Fibroblast of lung (primary cell): ENCODE measurements around the gene KCNH1. TPM values are rescaled to one million over a fixed set of nuclear protein-coding genes. Genes with fewer than 3 reads are reported as not detected.

Experiments
- DNase-seq, 2 donors: peaks; one replicate each; pipeline versions ENCODE4 v3.0.0 to v3.0.0-alpha.2; 2010; ENCODE audit warnings: low read depth in 2 of 2
- H2AFZ ChIP-seq: 2 replicates; pipeline ENCODE4 v1.5.1; 2012; ENCODE audit warnings: low read length, control low read depth, inconsistent platforms
- H3K27ac ChIP-seq: 2 replicates; pipeline ENCODE4 v1.5.1; 2011; ENCODE audit warnings: low read length, control low read depth; ENCODE audit not compliant: insufficient read depth
- H3K27me3 ChIP-seq: 2 replicates; pipeline ENCODE4 v1.5.1; 2011; ENCODE audit warnings: mild to moderate bottlenecking, low read length; ENCODE audit not compliant: control insufficient read depth, insufficient read depth
- H3K36me3 ChIP-seq: 2 replicates; pipeline ENCODE4 v1.5.1; 2011; ENCODE audit warnings: low read length; ENCODE audit not compliant: control insufficient read depth, insufficient read depth
- H3K4me1 ChIP-seq: 2 replicates; pipeline ENCODE4 v1.5.1; 2011; ENCODE audit warnings: low read length; ENCODE audit not compliant: control insufficient read depth, insufficient read depth; ENCODE audit errors: extremely low read depth
- H3K4me2 ChIP-seq: 2 replicates; pipeline ENCODE4 v1.5.1; 2011; ENCODE audit warnings: low read length, control low read depth; ENCODE audit not compliant: insufficient read depth; ENCODE audit errors: extremely low read depth
- H3K4me3 ChIP-seq, 4 experiments: fragments of 200-600 bp in 1 of 4; sonication (generic) in 1 of 4; replicated peaks in 1 of 4; 2 replicates each; pipeline ENCODE4 v1.5.1; 2011 to 2016; ENCODE audit warnings: low read length in 4 of 4, low read depth in 3 of 4, mild to moderate bottlenecking in 3 of 4, control low read depth in 2 of 4, inconsistent platforms in 1 of 4, mixed read lengths in 1 of 4; ENCODE audit not compliant: insufficient read depth in 1 of 4; ENCODE audit errors: control extremely low read depth in 1 of 4
- H3K79me2 ChIP-seq: 2 replicates; pipeline ENCODE4 v1.5.1; 2012; ENCODE audit warnings: mild to moderate bottlenecking, low read length, inconsistent platforms; ENCODE audit not compliant: control insufficient read depth, insufficient read depth
- H3K9ac ChIP-seq: 2 replicates; pipeline ENCODE4 v1.5.1; 2011; ENCODE audit warnings: mild to moderate bottlenecking, low read length, control low read depth; ENCODE audit not compliant: insufficient read depth
- H3K9me3 ChIP-seq: 2 replicates; pipeline ENCODE4 v1.5.1; 2012; ENCODE audit warnings: low read depth, low read length; ENCODE audit not compliant: control insufficient read depth, insufficient read depth
- H4K20me1 ChIP-seq: 2 replicates; pipeline ENCODE4 v1.5.1; 2011; ENCODE audit warnings: low read length; ENCODE audit not compliant: control insufficient read depth, insufficient read depth; ENCODE audit errors: extremely low read depth
- EZH2 ChIP-seq: IDR thresholded peaks from 2 replicates; pipeline ENCODE4 v1.5.1; 2012; ENCODE audit warnings: low read length, control low read depth, mild to moderate bottlenecking; ENCODE audit errors: missing control alignments
- polyA plus RNA-seq, 2 donors: library from polyadenylated mRNA; depleted of rRNA in 1 of 2; stranded (reverse) in 1 of 2; unstranded in 1 of 2; fragments of >200 nt; gene quantifications; 2 replicates each; pipeline ENCODE4 v1.2.1, GENCODE V29; 2011 to 2012; ENCODE audit warnings: missing spikeins in 1 of 2
- total RNA-seq: library from RNA; depleted of rRNA; stranded (reverse); fragments of >200 nt; gene quantifications from 2 replicates; pipeline ENCODE4 v1.2.1, GENCODE V29; 2014
- TF ChIP-seq, protein P1 (sequence below), 2 donors: IDR thresholded peaks in 1 of 2; conservative IDR thresholded peaks in 1 of 2; 1 replicate in 1 of 2; 2 replicates in 1 of 2; pipeline ENCODE4 v1.5.1; 2011 to 2012; ENCODE audit warnings: low read length in 2 of 2, control low read depth in 1 of 2, inconsistent platforms in 1 of 2, low read depth in 1 of 2, mild to moderate bottlenecking in 1 of 2

Gene KCNH1
- total and polyA plus RNA-seq, 2 donors (not counting 1 experiment from before 2014, with no cell fraction given): 0.17 to 1.5 TPM

DNA sequence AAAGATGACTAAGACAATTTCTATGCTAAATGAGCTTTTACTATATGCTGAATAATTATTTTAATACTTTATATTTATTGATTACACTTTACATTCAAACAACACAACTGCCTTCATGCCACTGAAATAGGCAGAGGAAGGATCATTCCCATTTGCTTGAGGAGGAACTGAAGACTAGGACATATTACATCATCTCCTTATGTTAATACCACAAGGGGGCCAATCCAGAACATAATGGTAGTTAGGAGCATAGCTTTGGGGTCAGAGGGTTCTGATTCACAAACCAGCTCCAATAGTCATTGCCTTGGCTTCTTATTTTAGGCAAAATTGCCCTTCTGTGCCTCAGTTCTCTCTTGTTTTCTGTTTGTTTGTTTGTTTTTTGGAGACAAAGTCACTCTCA lies 306.5 kb downstream of the KCNH1 start:
- no peak for TF ChIP-seq EZH2
- TF ChIP-seq, protein P1, sequence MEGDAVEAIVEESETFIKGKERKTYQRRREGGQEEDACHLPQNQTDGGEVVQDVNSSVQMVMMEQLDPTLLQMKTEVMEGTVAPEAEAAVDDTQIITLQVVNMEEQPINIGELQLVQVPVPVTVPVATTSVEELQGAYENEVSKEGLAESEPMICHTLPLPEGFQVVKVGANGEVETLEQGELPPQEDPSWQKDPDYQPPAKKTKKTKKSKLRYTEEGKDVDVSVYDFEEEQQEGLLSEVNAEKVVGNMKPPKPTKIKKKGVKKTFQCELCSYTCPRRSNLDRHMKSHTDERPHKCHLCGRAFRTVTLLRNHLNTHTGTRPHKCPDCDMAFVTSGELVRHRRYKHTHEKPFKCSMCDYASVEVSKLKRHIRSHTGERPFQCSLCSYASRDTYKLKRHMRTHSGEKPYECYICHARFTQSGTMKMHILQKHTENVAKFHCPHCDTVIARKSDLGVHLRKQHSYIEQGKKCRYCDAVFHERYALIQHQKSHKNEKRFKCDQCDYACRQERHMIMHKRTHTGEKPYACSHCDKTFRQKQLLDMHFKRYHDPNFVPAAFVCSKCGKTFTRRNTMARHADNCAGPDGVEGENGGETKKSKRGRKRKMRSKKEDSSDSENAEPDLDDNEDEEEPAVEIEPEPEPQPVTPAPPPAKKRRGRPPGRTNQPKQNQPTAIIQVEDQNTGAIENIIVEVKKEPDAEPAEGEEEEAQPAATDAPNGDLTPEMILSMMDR (conservative IDR thresholded peaks at IDR 0.05 in 1 of 2, IDR thresholded peaks at IDR 0.05 in 1 of 2; ENCODE audit: low read depth in 1 of 2, low read length in 2 of 2): no peak
- H3K9me3 ChIP-seq: no peaks in the 10 kb centered on the region
- H3K27me3 ChIP-seq: no peaks in the 10 kb centered on the region
- H3K4me3 ChIP-seq: no peak overlapping the region
- H4K20me1 ChIP-seq: no peaks in the 10 kb centered on the region
- H3K4me2 ChIP-seq: no peak overlapping the region
- H2AFZ ChIP-seq: no peak overlapping the region
- DNase-seq: no peak
- no peak overlapping the region for H3K9ac ChIP-seq
- H3K4me1 ChIP-seq: no peaks in the 10 kb centered on the region
- no peak overlapping the region for H3K27ac ChIP-seq
- no peaks in the 10 kb centered on the region for H3K79me2 ChIP-seq
- no peaks in the 10 kb centered on the region for H3K36me3 ChIP-seq

DNA sequence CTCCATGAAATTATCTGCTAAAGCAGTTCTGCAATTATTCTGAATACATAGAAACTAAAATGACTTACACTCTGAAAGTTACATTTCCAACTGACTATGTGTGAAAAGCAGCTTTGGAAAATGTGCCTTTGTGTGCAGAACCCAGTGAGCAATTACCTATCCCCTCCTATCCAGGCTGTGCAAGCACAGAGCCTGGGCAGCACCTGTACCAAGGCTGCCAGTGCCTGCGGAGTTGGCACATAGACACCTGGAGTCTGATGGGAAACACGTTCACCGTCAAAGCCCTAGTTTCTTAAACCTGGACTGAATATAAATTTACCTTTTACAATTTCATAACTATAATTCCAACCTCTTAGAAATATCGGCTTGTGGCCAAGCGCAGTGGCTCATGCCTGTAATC lies 307.3 kb downstream of the KCNH1 start:
- Histone ChIP-seq H3K36me3 (no peaks in the 10 kb centered on the region), H3K79me2 (no peaks in the 10 kb centered on the region), H3K4me2 (no peak overlapping the region), H3K9me3 (no peaks in the 10 kb centered on the region), H3K27me3 (no peaks in the 10 kb centered on the region), H4K20me1 (no peaks in the 10 kb centered on the region), H3K9ac (no peak overlapping the region), H3K27ac (no peak overlapping the region), H3K4me3 (no peak overlapping the region), H2AFZ (no peak overlapping the region), H3K4me1 (no peaks in the 10 kb centered on the region)
- no peak for DNase-seq
- TF ChIP-seq, protein P1 (conservative IDR thresholded peaks at IDR 0.05 in 1 of 2, IDR thresholded peaks at IDR 0.05 in 1 of 2; ENCODE audit: low read depth in 1 of 2, low read length in 2 of 2): no peak
- no peak for TF ChIP-seq EZH2

DNA sequence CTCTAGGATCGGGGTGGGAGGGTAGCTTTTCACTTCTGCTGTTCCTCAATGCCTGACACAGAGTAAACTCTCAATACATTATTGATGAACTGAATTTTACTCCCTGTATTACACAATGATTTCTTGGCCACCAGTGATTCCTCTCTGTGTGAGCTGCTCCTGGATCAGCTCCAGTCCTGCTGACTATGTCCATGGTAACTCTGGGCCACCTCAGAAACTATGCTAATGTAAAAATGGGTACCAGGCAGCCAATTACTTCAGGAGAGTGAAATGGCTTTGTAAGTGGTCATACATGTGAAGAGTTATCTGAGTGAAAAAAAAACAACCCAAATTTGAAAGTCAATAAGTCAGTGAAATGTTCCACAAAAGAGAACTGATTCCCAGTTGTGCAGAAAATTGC lies 311.0 kb downstream of the KCNH1 start:
- TF ChIP-seq, protein P1 (conservative IDR thresholded peaks at IDR 0.05 in 1 of 2, IDR thresholded peaks at IDR 0.05 in 1 of 2; ENCODE audit: low read depth in 1 of 2, low read length in 2 of 2): no peak
- no peak for TF ChIP-seq EZH2
- Histone ChIP-seq H3K79me2 (no peaks in the 10 kb centered on the region), H3K27ac (no peak overlapping the region), H3K9me3 (no peaks in the 10 kb centered on the region), H3K4me2 (no peak overlapping the region), H4K20me1 (no peaks in the 10 kb centered on the region), H3K4me1 (no peaks in the 10 kb centered on the region), H3K9ac (no peak overlapping the region), H3K4me3 (no peak overlapping the region), H3K36me3 (no peaks in the 10 kb centered on the region), H3K27me3 (no peaks in the 10 kb centered on the region), H2AFZ (no peak overlapping the region)
- no peak for DNase-seq
